HCT116 (cell line): ENCODE results near the gene PVALEF. TPM values are rescaled to one million over a fixed set of nuclear protein-coding genes. Genes with fewer than 3 reads are reported as not detected.

Source experiments
- ATAC-seq: fragments of 200-7000 bp; cut with Tn5 transposase; 2 replicates; pipeline ENCODE4 v1.9.1; 2020; ENCODE audit warnings: mild to moderate bottlenecking, moderate library complexity
- BruUV-seq: library from RNA; stranded (reverse); fragments of 400-500 nt; replicated peaks from 2 replicates; lab custom pipeline; 2021; lab: Mats Ljungman, UMichigan
- CTCF ChIA-PET: fragments of 300-600 bp; sonication (Branson Sonifier 250); formaldehyde crosslinking; loops from one replicate; lab custom pipeline; 2021; ENCODE audit warnings: antibody characterized with exemption; lab: Charles Lee
- POLR2A ChIA-PET: fragments of 300-600, 350-600 bp; sonication (Branson Sonifier 250); formaldehyde crosslinking; loops from one replicate; lab custom pipeline; 2021; ENCODE audit warnings: antibody characterized with exemption; lab: Charles Lee
- RAD21 ChIA-PET, 2 experiments: fragments of 300-600 bp; sonication (Branson Sonifier 250); formaldehyde crosslinking; loops; one replicate each; lab custom pipeline; 2023; ENCODE audit warnings: low total read pairs in 2 of 2; ENCODE audit not compliant: uncharacterized antibody in 2 of 2, unreplicated experiment in 2 of 2, low non-redundant PET in 1 of 2; lab: Charles Lee
- DNase-seq: peaks from one replicate; pipeline ENCODE4 v3.0.0-alpha.2; 2010; ENCODE audit warnings: low read depth, low spot score
- H2AFZ ChIP-seq: fragments of 200-600 bp; shearing (Covaris generic), sonication (generic); 2 replicates; pipeline ENCODE4 v1.6.1; 2017; ENCODE audit warnings: low read depth, mixed run types, mixed read lengths, antibody characterized with exemption, low read length; ENCODE audit not compliant: poor library complexity, severe bottlenecking
- H3K27ac ChIP-seq: 2 replicates; pipeline ENCODE4 v1.5.1; 2012; ENCODE audit warnings: low read depth, low read length
- H3K27me3 ChIP-seq: fragments of 200-600 bp; sonication (generic); 2 replicates; pipeline ENCODE4 v1.6.1; 2016; ENCODE audit warnings: mixed run types, low read length, mixed read lengths; ENCODE audit not compliant: insufficient read depth
- H3K36me3 ChIP-seq, 2 experiments: fragments of 200-500 bp in 1 of 2; fragments of 200-600 bp in 1 of 2; sonication (Bioruptor generic) in 1 of 2; sonication (generic) in 1 of 2; 2 replicates each; pipeline versions ENCODE4 v1.5.1 to v1.6.1; 2014 to 2016; ENCODE audit warnings: low read length in 2 of 2, inconsistent platforms in 1 of 2, mixed read lengths in 1 of 2, mixed run types in 1 of 2; ENCODE audit not compliant: insufficient read depth in 2 of 2, control insufficient read depth in 1 of 2
- H3K4me1 ChIP-seq, 2 experiments: fragments of 200-600 bp in 1 of 2; sonication (generic) in 1 of 2; 2 replicates each; pipeline versions ENCODE4 v1.5.1 to v1.6.1; 2012 to 2017; ENCODE audit warnings: low read length in 2 of 2, inconsistent platforms in 1 of 2, mild to moderate bottlenecking in 1 of 2, mixed read lengths in 1 of 2, mixed run types in 1 of 2, moderate library complexity in 1 of 2; ENCODE audit not compliant: insufficient read depth in 2 of 2, control insufficient read depth in 1 of 2
- H3K4me2 ChIP-seq: fragments of 200-600 bp; sonication (generic); 2 replicates; pipeline ENCODE4 v1.6.1; 2017; ENCODE audit warnings: mixed run types, low read length, mixed read lengths
- H3K4me3 ChIP-seq, 2 experiments: fragments of 200-600 bp in 1 of 2; sonication (generic) in 1 of 2; replicated peaks in 1 of 2; 2 replicates each; pipeline ENCODE4 v1.5.1; 2011 to 2016; ENCODE audit warnings: low read length in 2 of 2, control low read depth in 1 of 2, low read depth in 1 of 2, mild to moderate bottlenecking in 1 of 2, mixed read lengths in 1 of 2, mixed run types in 1 of 2
- H3K79me2 ChIP-seq: fragments of 200-600 bp; sonication (generic); 2 replicates; pipeline ENCODE4 v1.6.1; 2017; ENCODE audit warnings: mild to moderate bottlenecking, mixed run types, low read length, moderate library complexity, mixed read lengths; ENCODE audit not compliant: insufficient read depth
- H3K9ac ChIP-seq: fragments of 200-600 bp; sonication (generic); 2 replicates; pipeline ENCODE4 v1.6.1; 2016; ENCODE audit warnings: low read length, mixed read lengths
- H3K9me2 ChIP-seq: fragments of 200-600 bp; sonication (generic), shearing (Covaris generic); 2 replicates; pipeline ENCODE4 v1.6.1; 2017; ENCODE audit warnings: mixed run types, mild to moderate bottlenecking, moderate library complexity; ENCODE audit not compliant: insufficient read depth
- H3K9me3 ChIP-seq, 2 experiments: fragments of 200-500 bp in 1 of 2; fragments of 200-600 bp in 1 of 2; sonication (Bioruptor generic) in 1 of 2; sonication (generic) in 1 of 2; 2 replicates each; pipeline ENCODE4 v1.6.1; 2014 to 2017; ENCODE audit warnings: low read length in 2 of 2, mixed read lengths in 2 of 2, inconsistent platforms in 1 of 2, low read depth in 1 of 2, mild to moderate bottlenecking in 1 of 2, mixed run types in 1 of 2, moderate library complexity in 1 of 2; ENCODE audit not compliant: control insufficient read depth in 1 of 2, insufficient read depth in 1 of 2
- H4K20me1 ChIP-seq: fragments of 200-600 bp; sonication (generic), shearing (Covaris generic); 2 replicates; pipeline ENCODE4 v1.6.1; 2017; ENCODE audit warnings: mixed run types, mild to moderate bottlenecking, moderate library complexity; ENCODE audit not compliant: insufficient read depth
- CBX3 ChIP-seq: IDR thresholded peaks from 2 replicates; pipeline ENCODE4 v1.6.1; 2012; ENCODE audit warnings: low read depth
- CEBPB ChIP-seq: IDR thresholded peaks from 2 replicates; pipeline ENCODE4 v1.6.1; 2012; ENCODE audit warnings: low read depth
- ELF1 ChIP-seq: IDR thresholded peaks from 2 replicates; pipeline ENCODE4 v1.6.1; 2012; ENCODE audit warnings: low read depth, borderline replicate concordance
- EZH2 ChIP-seq: fragments of 200-600 bp; sonication (generic); IDR thresholded peaks from 2 replicates; pipeline ENCODE4 v1.6.1; 2017; ENCODE audit warnings: antibody characterized with exemption, mixed run types
- FOSL1 ChIP-seq: IDR thresholded peaks from 2 replicates; pipeline ENCODE4 v1.6.1; 2012; ENCODE audit warnings: low read depth
- POLR2AphosphoS5 ChIP-seq: IDR thresholded peaks from 2 replicates; pipeline ENCODE4 v1.6.1; 2011; ENCODE audit warnings: mild to moderate bottlenecking, low read depth, low read length, moderate library complexity
- SIN3A ChIP-seq: IDR thresholded peaks from 2 replicates; pipeline ENCODE4 v1.6.1; 2012; ENCODE audit warnings: low read depth
- TCF7L2 ChIP-seq: IDR thresholded peaks from 2 replicates; pipeline ENCODE4 v1.7.0; 2011; ENCODE audit warnings: borderline replicate concordance, inconsistent platforms; ENCODE audit not compliant: insufficient read depth, insufficient read length; ENCODE audit errors: extremely low read depth
- intact Hi-C: fragments of 100-400 bp; cut with micrococcal nuclease; formaldehyde crosslinking; loops from 2 replicates; pipeline ENCODE4 v1.10.0; 2022
- total RNA-seq: library from RNA; stranded (reverse); gene quantifications from one replicate; pipeline ENCODE4 v1.2.1, GENCODE V29; 2021; ENCODE audit not compliant: unreplicated experiment
- TF ChIP-seq, protein P1 (sequence below): IDR thresholded peaks from 2 replicates; pipeline ENCODE4 v1.6.1; 2012
- TF ChIP-seq, protein P2 (sequence below): IDR thresholded peaks from 2 replicates; pipeline ENCODE4 v1.6.1; 2012; ENCODE audit warnings: low read depth

Gene PVALEF
- total RNA-seq, 1 experiment from 2014 or later, result not detected

GRCh38 chr17:81203136-81203535 lies 37.8 kb downstream of the PVALEF start:
- Histone ChIP-seq H3K4me1 (peaks cover 0 to 8% of the 10 kb centered on the region in 2 experiments; a peak in 1 of 4 replicates), H4K20me1 (no peaks in the 10 kb centered on the region), H3K27me3 (no peaks in the 10 kb centered on the region), H3K27ac (no peak overlapping the region), H3K36me3 (peaks cover 0 to 4% of the 10 kb centered on the region in 2 experiments; a peak in 2 of 4 replicates), H3K9me2 (no peaks in the 10 kb centered on the region), H3K4me2 (no peak overlapping the region), H3K4me3 (no peak overlapping the region), H3K9ac (no peak overlapping the region), H3K9me3 (no peaks in the 10 kb centered on the region), H2AFZ (no peak overlapping the region), H3K79me2 (no peaks in the 10 kb centered on the region)
- no peak for ATAC-seq
- intact Hi-C loops, result no loop called here
- POLR2A ChIA-PET, result no interaction called here
- DNase-seq, result no peak
- TF ChIP-seq SIN3A, result no peak
- RAD21 ChIA-PET, result no interaction called here
- CTCF ChIA-PET, result no interaction called here
- no TSS peak for BruUV-seq

DNA sequence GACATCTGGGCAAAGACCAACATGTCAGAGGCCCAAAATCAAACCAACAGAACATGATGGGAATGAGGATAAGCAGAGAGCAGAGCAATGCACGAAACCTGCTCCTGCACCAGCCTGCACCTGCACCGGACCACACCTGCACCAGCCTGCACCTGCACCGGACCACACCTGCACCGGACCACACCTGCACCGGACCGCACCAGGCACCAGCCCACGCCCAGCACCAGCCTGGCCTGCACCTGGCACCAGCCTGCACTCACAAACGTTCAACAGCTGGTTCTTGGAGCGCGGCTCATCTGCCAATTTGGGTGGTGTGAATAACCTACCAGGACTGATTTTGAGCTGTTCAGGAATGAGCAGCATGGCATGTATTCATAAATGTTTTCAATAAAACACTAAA lies 39.3 kb downstream of the PVALEF start:
- POLR2A ChIA-PET, result no interaction called here
- intact Hi-C loops, result no loop called here
- H3K9me3 ChIP-seq, result no peaks in the 10 kb centered on the region

More for the DNA sequence above, 39.3 kb downstream of the PVALEF start:
- Histone ChIP-seq H3K4me1 (peaks cover 0 to 8% of the 10 kb centered on the region in 2 experiments; a peak in 1 of 4 replicates), H4K20me1 (no peaks in the 10 kb centered on the region), H3K9me2 (no peaks in the 10 kb centered on the region), H3K79me2 (no peaks in the 10 kb centered on the region), H3K27ac (no peak overlapping the region), H3K9ac (no peak overlapping the region), H3K4me3 (no peak overlapping the region), H2AFZ (no peak overlapping the region), H3K4me2 (no peak overlapping the region), H3K27me3 (no peaks in the 10 kb centered on the region), H3K36me3 (peaks cover 0 to 4% of the 10 kb centered on the region in 2 experiments; a peak in 1 of 4 replicates)
- DNase-seq, result no peak
- RAD21 ChIA-PET, result no interaction called here
- TF ChIP-seq SIN3A (no peak), FOSL1 (no peak), CEBPB (no peak), EZH2 (no peak), POLR2AphosphoS5 (no peak), ELF1 (no peak), CBX3 (no peak), TCF7L2 (no peak)
- TF ChIP-seq, protein P1, sequence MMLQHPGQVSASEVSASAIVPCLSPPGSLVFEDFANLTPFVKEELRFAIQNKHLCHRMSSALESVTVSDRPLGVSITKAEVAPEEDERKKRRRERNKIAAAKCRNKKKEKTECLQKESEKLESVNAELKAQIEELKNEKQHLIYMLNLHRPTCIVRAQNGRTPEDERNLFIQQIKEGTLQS, result no peak
- TF ChIP-seq, protein P2, sequence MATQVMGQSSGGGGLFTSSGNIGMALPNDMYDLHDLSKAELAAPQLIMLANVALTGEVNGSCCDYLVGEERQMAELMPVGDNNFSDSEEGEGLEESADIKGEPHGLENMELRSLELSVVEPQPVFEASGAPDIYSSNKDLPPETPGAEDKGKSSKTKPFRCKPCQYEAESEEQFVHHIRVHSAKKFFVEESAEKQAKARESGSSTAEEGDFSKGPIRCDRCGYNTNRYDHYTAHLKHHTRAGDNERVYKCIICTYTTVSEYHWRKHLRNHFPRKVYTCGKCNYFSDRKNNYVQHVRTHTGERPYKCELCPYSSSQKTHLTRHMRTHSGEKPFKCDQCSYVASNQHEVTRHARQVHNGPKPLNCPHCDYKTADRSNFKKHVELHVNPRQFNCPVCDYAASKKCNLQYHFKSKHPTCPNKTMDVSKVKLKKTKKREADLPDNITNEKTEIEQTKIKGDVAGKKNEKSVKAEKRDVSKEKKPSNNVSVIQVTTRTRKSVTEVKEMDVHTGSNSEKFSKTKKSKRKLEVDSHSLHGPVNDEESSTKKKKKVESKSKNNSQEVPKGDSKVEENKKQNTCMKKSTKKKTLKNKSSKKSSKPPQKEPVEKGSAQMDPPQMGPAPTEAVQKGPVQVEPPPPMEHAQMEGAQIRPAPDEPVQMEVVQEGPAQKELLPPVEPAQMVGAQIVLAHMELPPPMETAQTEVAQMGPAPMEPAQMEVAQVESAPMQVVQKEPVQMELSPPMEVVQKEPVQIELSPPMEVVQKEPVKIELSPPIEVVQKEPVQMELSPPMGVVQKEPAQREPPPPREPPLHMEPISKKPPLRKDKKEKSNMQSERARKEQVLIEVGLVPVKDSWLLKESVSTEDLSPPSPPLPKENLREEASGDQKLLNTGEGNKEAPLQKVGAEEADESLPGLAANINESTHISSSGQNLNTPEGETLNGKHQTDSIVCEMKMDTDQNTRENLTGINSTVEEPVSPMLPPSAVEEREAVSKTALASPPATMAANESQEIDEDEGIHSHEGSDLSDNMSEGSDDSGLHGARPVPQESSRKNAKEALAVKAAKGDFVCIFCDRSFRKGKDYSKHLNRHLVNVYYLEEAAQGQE, result no peak
- BruUV-seq, result no TSS peak
- no peak for ATAC-seq
- CTCF ChIA-PET, result no interaction called here
